ENCODE measurements around the gene SIRT2. TPM values are rescaled to one million over a fixed set of nuclear protein-coding genes. Genes with fewer than 3 reads are reported as not detected.
"Not testable (repeated sequence)": the region's sequence is repeated elsewhere in the genome, so short reads cannot be mapped to it uniquely, and the experiment has no call there.

Gene SIRT2
- polyA plus RNA-seq, 1 experiment = 45.5 TPM

- ChIA-PET POLR2A (no interaction called here), CTCF (interaction anchor here (0.8 to 2.0 kb wide), 3 partner anchors 9 to 15 kb away, joined by 5 to 6 read pairs (median 5); no protein-coding TSS in a partner anchor)
- H3K9me3 ChIP-seq (ENCODE audit: control insufficient read depth, insufficient read depth, low read length) = no peaks in the 10 kb centered on the region
- no peak for TF ChIP-seq CTCF (IDR thresholded peaks at IDR 0.05; ENCODE audit: low read depth, low read length)
- DNase-seq (ENCODE audit: low read depth, low spot score) = no peak
- H3K27me3 ChIP-seq (ENCODE audit: control insufficient read depth, insufficient read depth, low read length) = no peaks in the 10 kb centered on the region
- H3K27ac ChIP-seq (ENCODE audit: low read depth, low read length) = no peak overlapping the region
- no peak overlapping the region for H3K4me3 ChIP-seq (ENCODE audit: low read depth, low read length)
Observed at GRCh38 chr19:38878575-38879399, 20.6 kb downstream of the SIRT2 start.

- TF ChIP-seq CTCF (IDR thresholded peaks at IDR 0.05; ENCODE audit: low read depth, low read length) = no peak
- no peaks in the 10 kb centered on the region for H3K9me3 ChIP-seq (ENCODE audit: control insufficient read depth, insufficient read depth, low read length)
- H3K27ac ChIP-seq (ENCODE audit: low read depth, low read length) = no peak within 1 kb of the TSS
- ChIA-PET CTCF (interaction anchor here (0.9 to 2.0 kb wide), 4 partner anchors 8 to 243 kb away, joined by 3 to 6 read pairs (median 4); no protein-coding TSS in a partner anchor), POLR2A (interaction anchor here (0.7 kb wide), 1 partner anchor 135 kb away, joined by 6 read pairs; no protein-coding TSS in a partner anchor)
- H3K27me3 ChIP-seq (ENCODE audit: control insufficient read depth, insufficient read depth, low read length) = no peaks in the 10 kb centered on the region
- no peak within 1 kb of the TSS for H3K4me3 ChIP-seq (ENCODE audit: low read depth, low read length)
- DNase-seq (ENCODE audit: low read depth, low spot score) = no peak
Observed at GRCh38 chr19:38877781-38878574, 21.4 kb downstream of the SIRT2 start, which contains the start of gene RINL. Gene RINL (minus strand): TSS chr19:38878275. CDS start chr19:38876742, 1,533 bp downstream.

- ChIA-PET CTCF (interaction anchor here (0.6 to 1.8 kb wide), 4 partner anchors 12 to 241 kb away, joined by 3 to 5 read pairs (median 4); no protein-coding TSS in a partner anchor), POLR2A (no interaction called here)
- Histone ChIP-seq H3K9me3 (ENCODE audit: control insufficient read depth, insufficient read depth, low read length) (no peaks in the 10 kb centered on the region), H3K27me3 (ENCODE audit: control insufficient read depth, insufficient read depth, low read length) (no peaks in the 10 kb centered on the region), H3K27ac (ENCODE audit: low read depth, low read length) (no peak overlapping the region), H3K4me3 (ENCODE audit: low read depth, low read length) (no peak overlapping the region)
- TF ChIP-seq CTCF (IDR thresholded peaks at IDR 0.05; ENCODE audit: low read depth, low read length) = no peak
- DNase-seq (ENCODE audit: low read depth, low spot score) = no peak
Observed at GRCh38 chr19:38875656-38876395, 23.6 kb downstream of the SIRT2 start.

GRCh38 chr19:38873400-38873799 lies 26.0 kb downstream of the SIRT2 start:
- H3K27me3 ChIP-seq (ENCODE audit: control insufficient read depth, insufficient read depth, low read length); H3K9me3 ChIP-seq (ENCODE audit: control insufficient read depth, insufficient read depth, low read length); H3K4me3 ChIP-seq (ENCODE audit: low read depth, low read length); DNase-seq (ENCODE audit: low read depth, low spot score); H3K27ac ChIP-seq (ENCODE audit: low read depth, low read length); CTCF ChIA-PET; POLR2A ChIA-PET: not testable (repeated sequence)

- H3K27ac ChIP-seq (ENCODE audit: low read depth, low read length) = no peak overlapping the region
- H3K9me3 ChIP-seq (ENCODE audit: control insufficient read depth, insufficient read depth, low read length) = no peaks in the 10 kb centered on the region; the same call in 1 of the 2 replicates
- TF ChIP-seq CTCF (IDR thresholded peaks at IDR 0.05; ENCODE audit: low read depth, low read length) = no peak
- ChIA-PET CTCF (interaction anchor here (1.1 to 1.2 kb wide), 2 partner anchors 18 to 467 kb away, joined by 4 to 5 read pairs; partner anchors contain the start of gene FAM98C), POLR2A (no interaction called here)
- no peak overlapping the region for H3K4me3 ChIP-seq (ENCODE audit: low read depth, low read length)
- H3K27me3 ChIP-seq (ENCODE audit: control insufficient read depth, insufficient read depth, low read length) = no peaks in the 10 kb centered on the region
- DNase-seq (ENCODE audit: low read depth, low spot score) = no peak
Observed at GRCh38 chr19:38870612-38871011, 28.8 kb downstream of the SIRT2 start.

Measured in AG04450 (cell line).